BLaER1 treated with 17β-estradiol and CSF1 and Interleukin-3, amounts not matched to agents 10 nM and 100 nM (cell line): ENCODE data around the gene DCP1B.
"Not testable (repeated sequence)": the region's sequence is repeated elsewhere in the genome, so short reads cannot be mapped to it uniquely, and the experiment has no call there.

Source experiments
- H3K27ac ChIP-seq, 11 experiments: shearing (Covaris generic); formaldehyde crosslinking; 2 replicates each; pipeline ENCODE4 v1.8.1; 2022
- H3K27me3 ChIP-seq, 11 experiments: shearing (Covaris generic); formaldehyde crosslinking; 2 replicates each; pipeline ENCODE4 v1.8.1; 2022
- H3K36me3 ChIP-seq, 11 experiments: shearing (Covaris generic); formaldehyde crosslinking; 2 replicates each; pipeline ENCODE4 v1.8.1; 2022
- H3K4me1 ChIP-seq, 10 experiments: shearing (Covaris generic); formaldehyde crosslinking; 2 replicates each; pipeline ENCODE4 v1.8.1; 2022
- H3K4me2 ChIP-seq, 11 experiments: shearing (Covaris generic); formaldehyde crosslinking; 2 replicates each; pipeline ENCODE4 v1.8.1; 2022
- H3K4me3 ChIP-seq, 10 experiments: shearing (Covaris generic); formaldehyde crosslinking; 2 replicates each; pipeline ENCODE4 v1.8.1; 2022
- H3K9ac ChIP-seq, 11 experiments: shearing (Covaris generic); formaldehyde crosslinking; 2 replicates each; pipeline ENCODE4 v1.8.1; 2022
- H3K9me3 ChIP-seq, 11 experiments: shearing (Covaris generic); formaldehyde crosslinking; replicated peaks in 1 of 11; 2 replicates each; pipeline ENCODE4 v1.8.1; 2022
- H4K20me1 ChIP-seq, 11 experiments: shearing (Covaris generic); formaldehyde crosslinking; 2 replicates each; pipeline ENCODE4 v1.8.1; 2022
- Cebpa-rat ChIP-seq, 11 experiments: shearing (Covaris generic); IDR thresholded peaks; 2 replicates each; pipeline ENCODE4 v1.8.1; 2022

DCP1B gene

GRCh38 chr12:1947081-1947480 is 57.2 kb downstream of the DCP1B start:
- Histone ChIP-seq H3K27me3 (no peaks in the 10 kb centered on the region), H3K36me3 (peaks cover 65 to 90% (median 70%) of the 10 kb centered on the region in 11 experiments), H3K4me2 (no peak overlapping the region), H3K9me3 (peaks cover 5 to 24% (median 14%) of the 10 kb centered on the region in 11 experiments; a peak in 18 of 22 replicates), H3K27ac (no peak overlapping the region), H3K4me1 (no peaks in the 10 kb centered on the region), H3K9ac (no peak overlapping the region), H3K4me3 (no peak overlapping the region), H4K20me1 (peaks cover 0 to 18% (median 0%) of the 10 kb centered on the region in 11 experiments; a peak in 4 of 22 replicates)
- no peak for TF ChIP-seq Cebpa-rat (IDR thresholded peaks at IDR 0.05)

- Histone ChIP-seq H3K4me1 (no peaks in the 10 kb centered on the region), H3K27ac (no peak overlapping the region), H3K9ac (no peak overlapping the region), H3K9me3 (peaks cover 5 to 24% (median 14%) of the 10 kb centered on the region in 11 experiments; a peak in 18 of 22 replicates), H3K4me2 (no peak overlapping the region), H3K4me3 (no peak overlapping the region), H3K36me3 (peaks cover 61 to 87% (median 66%) of the 10 kb centered on the region in 11 experiments), H3K27me3 (no peaks in the 10 kb centered on the region), H4K20me1 (peaks cover 0 to 18% (median 0%) of the 10 kb centered on the region in 11 experiments; a peak in 4 of 22 replicates)
- no peak for TF ChIP-seq Cebpa-rat (IDR thresholded peaks at IDR 0.05)
Observed at GRCh38 chr12:1946296-1946695, 58.0 kb downstream of the DCP1B start.

GRCh38 chr12:1945502-1945901 is 58.8 kb downstream of the DCP1B start:
- H3K4me1 ChIP-seq, H3K27me3 ChIP-seq, H3K27ac ChIP-seq, H3K4me3 ChIP-seq, H3K9ac ChIP-seq, H3K4me2 ChIP-seq: not testable (repeated sequence)
- Histone ChIP-seq H4K20me1 (peaks cover 0 to 18% (median 0%) of the 10 kb centered on the region in 11 experiments; a peak in 4 of 22 replicates), H3K36me3 (peaks cover 56 to 87% (median 62%) of the 10 kb centered on the region in 11 experiments), H3K9me3 (peaks cover 5 to 24% (median 14%) of the 10 kb centered on the region in 11 experiments; a peak in 18 of 22 replicates)

GRCh38 chr12:1939801-1940607 is 64.3 kb downstream of the DCP1B start:
- peaks cover 0 to 8% (median 5%) of the 10 kb centered on the region in 11 experiments; a peak in 3 of 22 replicates for H3K9me3 ChIP-seq
- no peaks in the 10 kb centered on the region for H3K27me3 ChIP-seq
- H3K4me3 ChIP-seq = no peak overlapping the region
- peak overlapping the region in 10 of 11 experiments; percentile 37 to 72 (median 55); a peak in 18 of 22 replicates for H3K4me2 ChIP-seq
- no peak for TF ChIP-seq Cebpa-rat (IDR thresholded peaks at IDR 0.05)
- H3K9ac ChIP-seq = peak overlapping the region in 7 of 11 experiments; percentile 14 to 60 (median 50); a peak in 7 of 22 replicates
- H3K36me3 ChIP-seq = peaks cover 11 to 52% (median 21%) of the 10 kb centered on the region in 11 experiments; a peak in 18 of 22 replicates
- peak overlapping the region in 6 of 11 experiments; percentile 24 to 56 (median 40); a peak in 6 of 22 replicates for H3K27ac ChIP-seq
- peaks cover 11 to 56% (median 44%) of the 10 kb centered on the region in 10 experiments for H3K4me1 ChIP-seq
- H4K20me1 ChIP-seq = no peaks in the 10 kb centered on the region

- Histone ChIP-seq H3K36me3 (peaks cover 8 to 45% (median 21%) of the 10 kb centered on the region in 11 experiments; a peak in 17 of 22 replicates), H3K4me3 (no peak overlapping the region), H3K27ac (peak overlapping the region in 6 of 11 experiments; percentile 24 to 56 (median 40); a peak in 6 of 22 replicates), H3K4me1 (peaks cover 11 to 63% (median 50%) of the 10 kb centered on the region in 10 experiments), H3K4me2 (peak overlapping the region in 9 of 11 experiments; percentile 42 to 72 (median 56); a peak in 17 of 22 replicates), H3K9me3 (peaks cover 0 to 3% (median 0%) of the 10 kb centered on the region in 11 experiments; a peak in 2 of 22 replicates), H3K9ac (peak overlapping the region in 6 of 11 experiments; percentile 14 to 60 (median 52); a peak in 6 of 22 replicates), H3K27me3 (no peaks in the 10 kb centered on the region), H4K20me1 (no peaks in the 10 kb centered on the region)
- TF ChIP-seq Cebpa-rat (IDR thresholded peaks at IDR 0.05) = no peak
Observed at GRCh38 chr12:1939331-1939730, 64.9 kb downstream of the DCP1B start.

- Histone ChIP-seq H4K20me1 (no peaks in the 10 kb centered on the region), H3K4me2 (peak overlapping the region in 10 of 11 experiments; percentile 2 to 97 (median 82); a peak in 17 of 22 replicates), H3K9me3 (no peaks in the 10 kb centered on the region), H3K27ac (peak overlapping the region in 4 of 11 experiments; percentile 34 to 87 (median 62); a peak in 5 of 22 replicates), H3K9ac (peak overlapping the region in 6 of 11 experiments; percentile 5 to 55 (median 43); a peak in 5 of 22 replicates), H3K36me3 (peaks cover 8 to 34% (median 21%) of the 10 kb centered on the region in 11 experiments; a peak in 17 of 22 replicates), H3K27me3 (no peaks in the 10 kb centered on the region), H3K4me3 (no peak overlapping the region), H3K4me1 (peaks cover 27 to 80% (median 67%) of the 10 kb centered on the region in 10 experiments)
- no peak for TF ChIP-seq Cebpa-rat (IDR thresholded peaks at IDR 0.05)
Observed at GRCh38 chr12:1937481-1938224, 66.6 kb downstream of the DCP1B start.

- H3K9ac ChIP-seq = peak overlapping the region in 8 of 11 experiments; percentile 5 to 60 (median 32); a peak in 12 of 22 replicates
- no peaks in the 10 kb centered on the region for H4K20me1 ChIP-seq
- H3K4me2 ChIP-seq = peak overlapping the region; percentile 9 to 97 (median 79); a peak in 21 of 22 replicates
- H3K36me3 ChIP-seq = peaks cover 8 to 32% (median 20%) of the 10 kb centered on the region in 11 experiments; a peak in 17 of 22 replicates
- no peaks in the 10 kb centered on the region for H3K27me3 ChIP-seq
- TF ChIP-seq Cebpa-rat (IDR thresholded peaks at IDR 0.05) = no peak
- H3K9me3 ChIP-seq = no peaks in the 10 kb centered on the region
- H3K27ac ChIP-seq = peak overlapping the region in 6 of 11 experiments; percentile 2 to 87 (median 37); a peak in 10 of 22 replicates
- no peak overlapping the region for H3K4me3 ChIP-seq
- H3K4me1 ChIP-seq = peaks cover 37 to 90% (median 77%) of the 10 kb centered on the region in 10 experiments
Observed at GRCh38 chr12:1936406-1937320, 67.6 kb downstream of the DCP1B start.
